OCI-LY3 (cell line): ENCODE results near the gene SLC34A1.

Source experiments
- EZH2phosphoT487 ChIP-seq: fragments of 200-600 bp; shearing (Covaris generic); IDR thresholded peaks from 2 replicates; pipeline ENCODE4 v1.6.1; 2018; ENCODE audit warnings: antibody characterized with exemption, mixed run types, low read depth
- TF ChIP-seq, protein P1 (sequence below): fragments of 200-600, 300-600 bp; sonication (generic); IDR thresholded peaks from 2 replicates; pipeline ENCODE4 v1.5.1; 2014; ENCODE audit warnings: antibody characterized with exemption, low read length, low read depth

DNA sequence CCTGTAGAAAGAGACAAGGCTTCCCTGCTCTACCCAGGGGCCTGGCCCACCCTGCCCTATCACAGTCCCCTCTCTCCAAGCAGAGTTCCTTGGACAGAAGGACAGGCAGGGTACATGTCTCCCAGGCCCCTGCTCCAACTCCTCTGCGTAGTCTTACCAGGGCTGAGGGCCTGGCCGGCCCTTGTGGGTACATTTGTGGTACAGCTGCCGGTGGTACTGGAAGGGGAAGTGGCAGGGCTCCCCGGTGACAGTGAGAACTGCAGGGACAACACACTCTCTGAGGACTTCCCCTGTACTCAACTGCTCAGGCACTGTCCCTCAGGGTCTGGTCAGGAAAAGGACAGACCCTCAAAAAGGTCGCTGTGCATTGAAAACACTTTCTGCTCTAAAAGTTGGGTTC lies 21.6 kb downstream of the SLC34A1 start:
- TF ChIP-seq EZH2phosphoT487: no peak
- TF ChIP-seq, protein P1, sequence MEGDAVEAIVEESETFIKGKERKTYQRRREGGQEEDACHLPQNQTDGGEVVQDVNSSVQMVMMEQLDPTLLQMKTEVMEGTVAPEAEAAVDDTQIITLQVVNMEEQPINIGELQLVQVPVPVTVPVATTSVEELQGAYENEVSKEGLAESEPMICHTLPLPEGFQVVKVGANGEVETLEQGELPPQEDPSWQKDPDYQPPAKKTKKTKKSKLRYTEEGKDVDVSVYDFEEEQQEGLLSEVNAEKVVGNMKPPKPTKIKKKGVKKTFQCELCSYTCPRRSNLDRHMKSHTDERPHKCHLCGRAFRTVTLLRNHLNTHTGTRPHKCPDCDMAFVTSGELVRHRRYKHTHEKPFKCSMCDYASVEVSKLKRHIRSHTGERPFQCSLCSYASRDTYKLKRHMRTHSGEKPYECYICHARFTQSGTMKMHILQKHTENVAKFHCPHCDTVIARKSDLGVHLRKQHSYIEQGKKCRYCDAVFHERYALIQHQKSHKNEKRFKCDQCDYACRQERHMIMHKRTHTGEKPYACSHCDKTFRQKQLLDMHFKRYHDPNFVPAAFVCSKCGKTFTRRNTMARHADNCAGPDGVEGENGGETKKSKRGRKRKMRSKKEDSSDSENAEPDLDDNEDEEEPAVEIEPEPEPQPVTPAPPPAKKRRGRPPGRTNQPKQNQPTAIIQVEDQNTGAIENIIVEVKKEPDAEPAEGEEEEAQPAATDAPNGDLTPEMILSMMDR: no peak
